GM18907 (cell line): ENCODE results near the gene EEF1AKMT3.
"Not testable (repeated sequence)": the region's sequence is repeated elsewhere in the genome, so short reads cannot be mapped to it uniquely, and the experiment has no call there.

ENCODE experiments used
- ATAC-seq: cut with Tn5 transposase; IDR thresholded peaks from one replicate; pipeline ENCODE4 v1.9.1; 2021; ENCODE audit warnings: mild to moderate bottlenecking, moderate library complexity; ENCODE audit not compliant: unreplicated experiment

The EEF1AKMT3 gene

DNA sequence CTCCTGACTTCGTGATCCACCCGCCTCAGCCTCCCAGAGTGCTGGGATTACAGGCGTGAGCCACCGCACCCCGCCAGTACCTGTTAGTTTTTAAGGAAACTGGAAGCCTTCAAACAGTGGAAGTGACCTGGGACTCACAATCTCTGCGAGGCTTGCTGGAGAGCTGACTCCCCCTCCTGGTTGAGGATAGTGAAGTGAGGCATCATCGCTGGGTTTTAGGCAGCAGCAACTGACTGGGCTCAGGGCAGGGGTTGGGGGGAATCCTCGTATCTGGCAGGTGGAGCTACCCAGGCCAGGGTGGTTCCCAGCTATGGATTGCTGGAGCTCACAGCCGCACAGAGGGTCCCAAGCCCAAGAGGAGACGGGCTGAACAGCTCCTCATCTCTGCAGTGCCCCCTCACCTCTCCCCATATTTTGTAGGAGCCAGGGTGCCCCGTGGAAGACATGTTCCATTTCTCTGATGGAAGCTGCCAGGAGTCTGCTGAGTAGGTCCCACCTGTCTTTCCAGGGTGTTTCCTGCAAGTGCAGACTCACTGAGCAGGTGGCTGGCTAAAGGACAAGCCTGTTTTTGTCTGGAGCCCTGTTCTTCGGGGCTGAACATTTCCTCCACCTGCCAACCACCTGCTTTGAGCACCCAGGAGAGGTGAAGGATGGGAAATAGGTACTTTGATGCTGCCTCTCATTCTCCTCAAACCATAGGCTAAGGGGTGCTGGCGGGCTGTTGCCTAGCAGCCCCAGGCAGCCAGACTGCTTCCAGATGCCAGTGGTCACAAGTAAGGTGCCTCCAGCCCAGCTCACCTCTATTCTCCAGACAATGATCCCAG, 43.0 kb downstream of the EEF1AKMT3 start:
- no peak for ATAC-seq

DNA sequence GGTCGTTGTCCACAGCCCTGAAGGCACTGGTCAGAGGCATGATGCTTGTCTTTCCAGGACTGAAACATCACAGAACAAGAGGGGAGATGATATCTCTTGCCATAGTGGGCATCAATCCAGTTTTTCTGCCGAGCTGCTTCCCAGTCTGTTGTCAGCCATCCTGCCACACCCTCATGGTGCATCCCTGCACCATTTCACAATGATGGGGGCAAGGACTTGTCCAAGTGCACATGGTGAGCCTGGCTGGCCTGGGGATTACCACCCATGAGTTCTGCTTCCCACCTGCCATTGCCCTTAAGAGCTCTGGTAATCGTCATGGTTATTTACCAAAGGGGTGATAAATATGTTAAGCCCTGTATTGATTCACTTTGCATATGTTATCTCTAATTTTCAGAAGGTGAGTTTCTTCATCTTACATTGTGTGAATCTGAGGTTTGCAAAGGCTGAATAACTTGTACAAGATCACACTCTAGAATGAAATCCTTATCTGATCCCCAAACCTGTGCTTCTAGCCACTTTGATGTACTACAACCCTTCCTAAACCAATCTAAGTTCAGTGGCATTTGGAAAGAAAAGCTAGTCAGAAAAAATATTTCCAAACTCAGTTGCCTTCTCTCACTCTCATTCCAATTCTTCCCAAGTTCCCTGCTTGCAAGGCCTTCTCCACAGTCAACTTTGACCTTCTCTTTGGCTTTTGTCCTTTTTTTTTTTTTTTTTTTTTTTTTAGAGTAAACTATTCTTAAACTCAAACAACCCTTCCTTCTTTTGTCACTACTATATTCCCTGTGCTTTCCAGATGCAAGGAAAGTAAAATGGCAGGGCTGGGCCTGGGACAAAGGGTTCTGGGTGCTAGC, 43.8 kb downstream of the EEF1AKMT3 start:
- no peak for ATAC-seq

DNA sequence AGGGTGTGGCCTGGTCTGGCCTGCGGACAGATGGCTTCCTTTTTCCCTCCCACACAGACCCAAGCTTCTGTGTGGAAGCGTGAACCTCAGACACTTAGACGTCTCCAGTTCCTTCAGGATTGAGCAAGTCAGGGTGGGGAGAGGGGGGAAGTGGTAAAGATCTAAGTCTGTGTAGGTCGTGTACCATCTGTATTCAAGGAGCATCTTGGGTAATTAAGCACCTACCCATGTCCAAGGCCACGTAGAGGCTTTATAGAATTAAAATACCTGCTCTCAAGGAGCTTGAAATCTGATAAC, 44.4 kb downstream of the EEF1AKMT3 start:
- ATAC-seq = no peak

DNA sequence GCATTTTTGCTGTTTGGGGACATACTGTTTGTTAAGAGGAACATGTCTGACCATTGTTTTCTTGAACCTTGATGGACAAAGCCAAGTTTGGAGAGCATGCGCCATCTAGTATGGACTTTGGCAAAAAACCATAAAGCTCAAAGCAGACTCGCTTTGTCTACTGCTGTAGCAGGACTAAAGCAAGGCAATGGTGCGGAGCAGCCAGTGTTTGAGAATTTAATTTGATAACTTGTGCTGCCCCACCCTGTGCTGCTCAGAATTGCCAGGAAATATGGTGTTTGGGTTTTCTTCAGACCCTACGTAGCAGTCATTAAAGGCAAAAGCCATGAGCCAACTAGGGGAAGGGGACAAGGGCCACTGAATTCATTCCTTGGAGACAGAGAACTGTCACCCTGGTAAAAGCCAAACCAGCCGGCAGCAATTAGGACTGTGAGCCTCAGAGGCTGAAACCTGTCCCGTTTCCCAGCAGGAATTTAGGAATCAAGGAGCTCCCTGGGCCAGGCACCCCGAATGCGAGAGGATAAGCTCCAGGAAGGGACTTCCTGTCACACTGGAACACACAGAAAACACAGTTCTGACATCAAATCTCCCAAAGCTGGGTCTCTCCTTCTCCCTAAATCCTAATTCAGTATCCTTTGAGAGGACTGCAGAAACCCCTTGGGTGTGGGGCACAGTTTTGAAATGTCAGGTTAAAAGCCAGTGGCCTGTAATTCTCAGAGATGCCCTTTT, 45.0 kb downstream of the EEF1AKMT3 start:
- ATAC-seq = no peak

DNA sequence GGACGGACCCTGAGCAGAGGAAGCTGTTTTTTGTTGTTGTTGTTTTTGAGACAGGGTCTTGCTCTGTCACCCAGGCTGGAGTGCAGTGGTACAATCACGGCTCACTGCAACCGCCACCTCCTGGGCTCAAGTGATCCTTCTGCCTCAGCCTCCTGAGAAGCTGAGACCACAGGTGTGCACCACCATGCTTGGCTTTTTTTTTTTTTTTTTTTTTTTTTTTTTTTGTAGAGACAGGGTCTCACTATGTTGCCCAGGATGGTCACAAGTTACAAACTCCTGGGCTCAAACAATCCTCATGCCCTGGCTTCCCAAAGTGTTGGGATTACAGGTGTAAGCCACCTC, 45.5 kb downstream of the EEF1AKMT3 start:
- not testable (repeated sequence) for ATAC-seq

DNA sequence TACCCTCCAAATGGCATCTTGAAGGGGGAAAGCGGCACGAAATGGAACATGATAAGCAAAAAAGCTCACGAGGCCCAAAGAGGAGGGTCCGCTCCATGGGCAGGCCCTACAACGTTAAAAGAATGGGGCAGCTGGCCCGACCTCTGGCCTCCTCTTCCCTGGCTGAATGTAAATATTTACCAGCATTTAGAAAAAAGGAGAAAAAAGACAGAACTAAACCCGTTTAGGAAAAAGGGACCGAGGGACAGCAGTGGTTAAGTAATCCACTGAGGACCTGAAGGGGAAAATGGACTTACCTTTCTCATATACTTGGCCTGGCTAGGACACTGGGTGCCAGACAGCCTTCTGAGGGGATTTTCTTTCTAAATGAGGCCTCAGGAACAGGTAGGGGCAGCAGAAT, 47.7 kb downstream of the EEF1AKMT3 start:
- ATAC-seq = not testable (repeated sequence)

DNA sequence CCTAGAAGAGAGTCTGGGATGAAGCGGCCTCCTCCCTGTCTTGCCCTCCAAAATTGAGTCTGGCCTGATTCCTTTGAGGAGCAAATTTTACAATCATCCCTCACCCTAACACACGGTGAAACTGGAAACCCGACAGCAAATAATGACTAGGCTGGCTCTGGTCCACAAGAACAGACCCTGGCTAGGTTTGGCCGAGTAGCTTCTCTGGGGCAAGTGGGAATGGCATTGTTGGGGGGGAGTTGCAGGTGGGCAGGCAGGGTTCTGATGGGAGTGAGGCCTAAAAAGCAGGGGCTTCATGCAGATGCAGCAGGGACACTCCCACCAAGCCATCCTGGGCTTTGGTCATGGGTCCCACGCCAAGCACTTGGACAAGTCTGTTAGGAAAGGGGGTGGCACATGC, 48.6 kb downstream of the EEF1AKMT3 start:
- not testable (repeated sequence) for ATAC-seq

DNA sequence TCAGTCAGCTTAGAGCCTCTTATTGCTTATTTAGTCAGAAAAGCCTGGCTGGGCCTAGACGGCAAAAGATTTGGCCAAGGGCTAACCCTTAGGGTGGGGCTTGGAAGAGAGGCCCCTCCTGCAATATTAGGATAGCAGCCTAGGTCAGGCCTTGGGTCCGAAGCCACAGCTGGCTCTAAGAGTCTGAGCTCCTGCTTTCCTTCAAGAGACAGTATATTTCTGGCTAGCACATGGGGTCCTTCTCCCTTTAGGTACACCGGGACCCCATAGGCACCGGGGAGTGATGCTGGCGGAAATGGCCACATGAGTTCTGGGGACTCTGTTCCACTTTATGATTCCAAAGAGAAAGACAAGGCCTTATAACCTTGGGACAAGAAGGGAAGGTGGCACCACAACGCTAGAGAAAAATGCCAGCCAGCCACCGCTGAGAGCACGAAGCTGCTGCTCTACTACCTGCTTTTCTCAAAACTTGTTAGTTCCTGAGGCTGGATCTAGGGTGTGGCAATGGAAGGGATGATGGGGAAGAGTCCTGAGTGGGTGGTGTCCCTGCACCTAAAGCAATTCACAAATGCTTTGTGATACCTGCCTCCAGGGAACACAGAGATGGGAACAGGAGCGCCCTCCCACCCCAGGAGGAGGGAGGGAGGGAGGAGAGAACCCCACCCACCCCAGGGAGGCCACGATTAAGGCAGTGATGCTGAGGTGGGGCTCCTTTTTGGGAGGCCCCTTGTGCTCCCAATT, 49.2 kb downstream of the EEF1AKMT3 start:
- ATAC-seq = no peak

DNA sequence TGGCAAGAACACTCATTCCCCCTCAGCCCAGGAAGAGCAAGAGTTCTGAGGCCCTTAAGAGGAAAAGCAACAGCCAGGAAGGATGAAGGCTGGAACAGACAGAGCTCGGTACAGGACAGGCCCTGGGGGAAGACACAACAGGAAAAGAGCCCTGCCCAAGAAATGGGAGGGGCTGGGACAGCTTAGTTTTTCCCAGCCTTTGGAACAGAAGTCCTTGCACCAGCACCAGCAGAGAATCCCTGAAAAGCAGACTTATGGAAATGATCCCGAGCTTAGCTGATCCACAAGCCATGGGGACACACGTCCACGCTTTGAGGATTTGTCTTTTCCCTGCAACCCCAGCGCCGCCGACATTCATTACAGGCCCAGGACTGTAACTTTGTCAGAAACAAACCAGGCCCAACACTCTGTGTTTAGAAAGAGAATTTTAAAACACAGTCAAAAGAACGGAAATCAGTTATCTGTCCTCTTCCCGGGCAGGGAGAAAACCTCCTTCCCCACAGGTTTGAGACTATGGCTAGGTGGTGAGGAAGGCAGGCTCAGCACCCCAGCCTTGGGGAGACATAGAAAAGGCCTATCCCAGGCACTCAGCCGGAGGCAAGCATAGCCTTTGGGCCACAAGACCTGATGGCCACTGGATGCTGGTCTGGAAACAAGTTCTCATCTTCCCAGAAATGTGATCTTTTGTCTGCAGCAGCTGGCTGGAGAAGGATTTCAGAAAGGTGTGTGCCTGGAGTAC, 50.1 kb downstream of the EEF1AKMT3 start:
- ATAC-seq = no peak

DNA sequence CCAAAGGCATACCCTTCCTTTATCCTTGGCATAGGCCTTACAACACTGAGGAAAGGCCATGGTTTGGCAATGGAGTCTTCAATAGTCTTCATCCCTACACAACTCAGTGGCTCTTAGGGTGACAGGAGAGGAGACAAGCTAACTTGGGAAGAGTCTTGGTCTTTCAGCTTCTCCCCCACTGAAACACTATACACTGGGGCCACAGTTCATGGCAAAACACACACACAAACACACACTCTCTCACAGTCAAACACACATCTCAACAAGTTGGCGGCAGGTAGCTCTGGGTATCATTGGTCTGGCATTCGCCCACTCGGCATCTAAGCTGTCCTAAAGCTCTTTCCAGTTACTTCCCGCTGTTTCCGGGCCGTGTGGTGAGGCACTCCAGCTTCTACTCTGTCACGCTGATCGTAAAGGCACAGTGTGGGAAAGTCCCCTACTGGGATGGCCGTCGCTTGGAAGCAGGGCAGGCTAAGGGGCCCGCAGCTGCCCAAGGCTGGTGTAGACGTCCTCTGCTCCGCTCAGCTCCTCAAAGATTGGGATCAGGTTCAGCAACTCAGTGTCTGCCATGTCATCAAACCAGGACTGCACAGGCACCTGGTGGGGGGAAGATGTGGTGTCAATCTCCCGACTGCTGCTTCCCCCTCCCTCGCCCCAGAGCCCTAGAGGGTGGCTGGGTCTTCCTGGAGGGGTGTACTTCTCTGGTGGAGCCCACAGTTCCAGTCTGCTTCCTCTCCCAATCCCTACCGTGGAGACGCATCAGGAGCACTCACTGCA, 50.9 kb downstream of the EEF1AKMT3 start:
- no peak for ATAC-seq

DNA sequence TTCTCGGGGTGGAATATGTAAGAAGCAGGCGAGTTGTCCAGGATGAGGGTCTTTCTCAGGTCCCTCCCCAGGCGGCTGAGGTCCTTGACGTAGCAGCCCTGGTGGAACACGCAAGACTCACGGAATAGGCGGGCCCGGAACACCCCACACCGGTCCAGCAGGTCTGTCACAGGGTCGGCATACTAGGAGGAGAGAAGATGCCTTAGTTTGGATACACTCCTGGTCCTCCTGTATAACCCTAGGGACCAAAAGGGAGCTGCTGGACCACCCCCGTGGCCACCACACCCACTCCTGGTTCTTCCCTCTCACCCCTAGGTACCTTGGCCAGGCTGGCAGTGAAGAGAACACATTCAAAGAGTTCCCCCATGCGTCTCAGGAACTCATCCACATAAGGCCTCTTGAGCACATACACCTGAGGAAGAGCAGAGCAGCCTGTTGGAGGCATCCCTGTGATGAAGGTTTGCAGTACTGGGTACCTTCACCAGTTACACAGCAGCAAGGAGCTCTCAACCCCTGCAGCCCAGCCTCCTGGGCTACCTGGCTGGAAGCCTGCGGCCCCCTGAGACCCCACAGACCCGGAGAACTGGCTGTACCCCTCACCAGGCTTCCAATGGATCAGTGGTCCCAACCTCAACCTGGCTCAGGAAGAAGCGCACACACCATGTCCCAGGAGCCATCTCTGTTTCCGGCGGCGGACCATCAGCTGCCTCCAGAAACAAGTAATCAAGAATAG, 51.7 kb downstream of the EEF1AKMT3 start:
- ATAC-seq = no peak

DNA sequence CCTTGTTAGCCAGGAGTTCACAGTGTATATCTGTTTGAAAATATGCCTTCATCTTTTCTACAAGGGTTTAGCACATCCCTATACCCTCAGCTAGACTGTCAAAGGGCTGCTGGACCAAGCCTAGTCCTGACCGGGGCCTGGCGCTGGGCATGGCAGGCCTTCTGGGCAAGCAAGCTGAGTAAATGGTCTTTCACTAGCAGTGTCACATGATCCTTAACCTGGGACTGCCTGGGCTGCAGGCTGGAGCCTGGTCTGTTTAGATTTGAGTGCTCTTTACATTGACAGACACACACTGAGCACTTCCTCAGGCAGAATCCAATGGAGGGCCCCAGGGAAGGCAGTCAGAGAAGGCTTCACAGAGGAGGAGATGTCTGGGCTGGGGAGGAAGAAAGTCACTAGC, 53.0 kb downstream of the EEF1AKMT3 start:
- no peak for ATAC-seq

DNA sequence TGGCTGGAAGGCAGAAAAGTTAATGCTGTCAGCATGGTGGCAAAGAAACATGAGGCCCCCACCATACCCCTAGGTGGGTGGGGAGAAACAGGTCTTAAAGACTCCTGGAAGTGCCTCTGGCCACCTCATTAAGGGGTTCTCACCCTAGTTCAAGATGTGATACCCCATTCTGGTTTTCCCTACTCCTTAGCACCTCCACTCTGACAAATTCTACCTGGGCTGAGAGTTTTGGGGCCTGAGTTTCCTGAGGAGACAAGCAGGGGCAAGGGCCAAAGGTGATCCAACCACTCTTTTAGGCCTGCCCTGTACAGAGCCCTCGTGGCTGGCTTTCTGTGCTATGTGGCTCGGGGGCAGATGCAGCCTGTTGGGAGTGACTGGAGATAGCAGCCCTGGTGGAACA, 54.0 kb downstream of the EEF1AKMT3 start:
- no peak for ATAC-seq

DNA sequence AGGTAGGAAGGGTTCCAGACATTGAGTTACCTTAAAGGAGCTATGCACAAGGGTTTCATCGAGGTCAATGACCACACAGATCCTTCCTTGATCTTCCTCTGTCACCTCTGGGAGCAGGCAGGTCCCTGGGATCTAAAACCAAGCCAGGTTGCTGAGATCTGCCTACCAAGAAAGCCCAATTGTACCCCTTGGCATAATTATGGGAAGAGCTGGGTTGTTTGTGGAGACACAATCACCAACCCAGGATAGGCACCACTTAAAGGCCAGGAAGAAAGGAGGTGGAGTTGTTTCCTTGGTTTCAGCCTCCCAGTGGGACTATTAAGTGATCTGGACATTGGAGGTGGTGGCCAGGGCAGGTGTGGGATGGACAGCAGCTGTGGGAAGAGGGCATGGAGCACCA, 54.6 kb downstream of the EEF1AKMT3 start:
- ATAC-seq = no peak

DNA sequence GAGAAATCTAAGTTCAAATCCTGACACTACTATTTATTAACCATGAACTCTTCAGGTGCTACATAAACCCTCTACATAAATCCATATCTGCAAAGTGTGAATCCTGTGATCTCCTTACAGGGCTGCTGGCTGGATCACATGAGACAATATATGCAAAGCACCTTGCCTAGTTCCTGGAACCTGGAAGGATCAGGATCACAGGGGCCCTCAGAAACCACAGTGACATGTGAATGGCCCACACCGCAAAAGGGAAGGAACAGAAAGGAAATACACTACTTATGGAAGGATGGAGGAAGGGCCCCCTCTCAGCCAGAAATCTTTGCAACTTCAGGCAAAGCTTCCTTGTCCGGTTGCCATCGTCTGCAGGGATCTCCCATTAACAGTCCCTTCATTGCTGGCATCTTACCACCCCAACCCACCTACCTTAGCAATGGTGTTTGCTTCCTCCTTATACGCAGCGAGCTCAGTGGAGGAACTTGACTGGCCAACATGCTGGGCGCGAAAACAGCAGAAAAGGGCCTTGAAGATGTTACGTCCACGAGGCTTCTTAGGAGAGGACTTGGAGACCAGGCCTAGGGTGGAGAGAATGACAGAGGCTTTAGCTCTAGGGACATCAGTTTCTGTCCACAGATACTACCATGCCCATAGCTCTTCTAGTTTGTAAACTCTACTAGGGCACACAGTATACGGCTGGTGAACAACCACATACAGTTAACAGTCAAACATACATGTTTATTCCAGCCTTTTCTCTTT, 56.8 kb downstream of the EEF1AKMT3 start:
- no peak for ATAC-seq

DNA sequence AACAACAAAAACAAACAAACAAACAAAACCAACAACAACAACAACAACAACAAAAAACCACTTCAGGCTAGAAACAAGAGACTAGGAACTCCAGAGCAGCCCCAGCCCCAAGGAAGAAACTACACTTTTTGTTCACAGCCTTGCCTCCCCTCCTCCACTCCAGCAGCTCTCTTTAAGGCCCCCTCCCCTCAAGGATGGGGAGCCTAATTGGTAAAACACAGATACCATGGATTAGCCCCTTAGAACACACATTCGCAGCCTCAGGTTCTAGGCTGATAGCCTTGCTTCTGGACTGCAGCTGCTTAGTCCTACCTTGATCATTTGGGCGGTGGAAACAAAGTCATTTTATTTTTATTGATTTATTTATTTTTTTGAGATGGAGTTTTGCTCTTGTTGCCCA, 58.0 kb downstream of the EEF1AKMT3 start:
- no peak for ATAC-seq
